ENCODE results near the gene SPRR2A. TPM values are rescaled to one million over a fixed set of nuclear protein-coding genes. Genes with fewer than 3 reads are reported as not detected.

Gene SPRR2A
- total and polyA plus RNA-seq, 2 experiments from 2014 or later, result not detected

DNA sequence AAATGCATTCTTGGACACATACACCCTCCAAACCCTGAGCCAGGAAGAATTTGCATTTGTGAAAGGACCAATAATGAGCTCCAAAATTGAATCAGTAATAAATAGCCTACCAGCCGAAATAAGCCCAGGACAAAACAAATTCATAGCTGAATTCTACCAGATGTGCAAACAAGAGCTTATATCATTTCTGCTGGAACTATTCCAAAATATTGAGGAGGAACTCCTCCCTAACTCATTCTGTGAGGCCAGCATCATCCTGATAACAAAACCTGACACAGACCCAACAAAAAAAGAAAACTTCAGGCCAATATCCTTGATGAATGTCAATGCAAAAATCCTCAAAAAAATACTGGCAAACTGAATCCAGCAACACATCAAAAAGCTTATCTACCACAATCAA is 30.3 kb upstream of the SPRR2A start:
- H3K4me3 ChIP-seq, result no peak overlapping the region
- no peak for DNase-seq (ENCODE audit: low read depth in 1 of 2, low spot score in 1 of 2)
- no peak overlapping the region for H3K27ac ChIP-seq
- no peaks in the 10 kb centered on the region for H3K27me3 ChIP-seq
- TF ChIP-seq, protein P1, sequence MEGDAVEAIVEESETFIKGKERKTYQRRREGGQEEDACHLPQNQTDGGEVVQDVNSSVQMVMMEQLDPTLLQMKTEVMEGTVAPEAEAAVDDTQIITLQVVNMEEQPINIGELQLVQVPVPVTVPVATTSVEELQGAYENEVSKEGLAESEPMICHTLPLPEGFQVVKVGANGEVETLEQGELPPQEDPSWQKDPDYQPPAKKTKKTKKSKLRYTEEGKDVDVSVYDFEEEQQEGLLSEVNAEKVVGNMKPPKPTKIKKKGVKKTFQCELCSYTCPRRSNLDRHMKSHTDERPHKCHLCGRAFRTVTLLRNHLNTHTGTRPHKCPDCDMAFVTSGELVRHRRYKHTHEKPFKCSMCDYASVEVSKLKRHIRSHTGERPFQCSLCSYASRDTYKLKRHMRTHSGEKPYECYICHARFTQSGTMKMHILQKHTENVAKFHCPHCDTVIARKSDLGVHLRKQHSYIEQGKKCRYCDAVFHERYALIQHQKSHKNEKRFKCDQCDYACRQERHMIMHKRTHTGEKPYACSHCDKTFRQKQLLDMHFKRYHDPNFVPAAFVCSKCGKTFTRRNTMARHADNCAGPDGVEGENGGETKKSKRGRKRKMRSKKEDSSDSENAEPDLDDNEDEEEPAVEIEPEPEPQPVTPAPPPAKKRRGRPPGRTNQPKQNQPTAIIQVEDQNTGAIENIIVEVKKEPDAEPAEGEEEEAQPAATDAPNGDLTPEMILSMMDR (IDR thresholded peaks at IDR 0.05; ENCODE audit: low read depth, low read length), result no peak
- H3K36me3 ChIP-seq, result no peaks in the 10 kb centered on the region
- H3K9me3 ChIP-seq (ENCODE audit: low read depth), result no peaks in the 10 kb centered on the region
- no peaks in the 10 kb centered on the region for H3K4me1 ChIP-seq (ENCODE audit: low read depth)

DNA sequence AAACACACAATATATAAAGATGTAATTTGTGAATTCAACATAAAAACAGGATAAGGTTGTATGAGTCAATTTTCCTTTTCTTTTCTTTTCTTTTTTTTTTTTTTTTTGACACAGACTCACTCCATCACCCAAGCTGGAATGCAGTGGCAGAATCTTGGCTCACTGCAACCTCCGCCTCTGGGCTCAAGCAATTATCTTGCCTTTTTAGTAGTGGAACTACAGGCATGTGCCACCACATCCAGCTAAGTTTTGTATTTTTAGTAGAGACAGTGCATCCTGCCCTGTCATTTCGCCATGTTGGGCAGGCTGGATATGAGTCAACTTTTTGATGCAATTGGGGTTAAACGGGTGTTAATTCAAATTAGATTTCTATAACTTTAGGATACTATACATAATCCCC is 24.4 kb upstream of the SPRR2A start:
- Histone ChIP-seq H3K4me1 (ENCODE audit: low read depth) (no peaks in the 10 kb centered on the region), H3K36me3 (no peaks in the 10 kb centered on the region), H3K9me3 (ENCODE audit: low read depth) (no peaks in the 10 kb centered on the region), H3K4me3 (no peak overlapping the region), H3K27me3 (no peaks in the 10 kb centered on the region), H3K27ac (no peak overlapping the region)
- TF ChIP-seq, protein P1 (IDR thresholded peaks at IDR 0.05; ENCODE audit: low read depth, low read length), result no peak
- DNase-seq (ENCODE audit: low read depth in 1 of 2, low spot score in 1 of 2), result no peak

DNA sequence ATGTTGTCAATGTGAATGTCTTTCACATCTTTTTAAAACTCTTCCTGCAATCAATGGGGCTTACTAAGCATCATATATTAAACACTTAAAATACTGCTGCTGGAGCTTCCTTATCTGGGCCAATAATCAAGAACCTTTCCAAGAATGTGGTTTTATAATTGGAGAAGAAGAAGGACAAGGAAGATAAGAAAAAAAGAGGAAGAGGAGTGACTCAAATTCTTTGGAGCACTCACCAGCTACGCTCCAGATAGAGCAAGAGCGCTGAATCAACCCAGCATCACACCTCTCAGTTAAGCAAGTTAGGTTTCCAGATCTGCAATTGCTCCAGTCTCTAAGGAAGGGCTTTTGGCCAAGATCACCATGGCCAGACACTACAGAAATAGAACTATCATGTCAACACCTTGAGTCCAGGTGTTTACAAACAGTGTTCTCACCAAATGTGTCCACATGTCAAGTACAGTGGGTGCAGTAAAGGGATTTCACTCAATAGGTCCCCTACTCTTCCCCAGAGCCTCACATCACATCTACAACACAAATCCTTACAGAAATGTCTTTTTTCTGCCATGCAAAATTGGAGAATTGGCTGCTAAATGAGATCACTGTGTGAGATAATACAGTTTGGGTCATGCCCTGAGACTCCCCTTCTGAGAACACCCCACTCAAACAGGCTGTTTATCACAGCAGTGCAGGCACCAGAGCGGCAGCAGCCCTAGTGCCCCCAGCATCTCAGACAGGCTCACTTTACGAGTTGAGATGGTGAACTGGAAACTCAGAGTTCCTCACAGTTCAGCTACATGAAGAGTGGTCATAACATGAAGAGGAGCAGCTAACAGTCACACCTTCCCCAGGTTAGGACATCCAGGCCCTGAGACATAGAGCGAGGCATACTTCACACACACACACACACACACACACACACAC is 15.8 kb upstream of the SPRR2A start:
- DNase-seq (ENCODE audit: low read depth in 1 of 2, low spot score in 1 of 2), result no peak
- Histone ChIP-seq H3K27ac (no peak overlapping the region), H3K36me3 (no peaks in the 10 kb centered on the region), H3K4me1 (ENCODE audit: low read depth) (no peaks in the 10 kb centered on the region), H3K4me3 (no peak overlapping the region), H3K27me3 (no peaks in the 10 kb centered on the region), H3K9me3 (ENCODE audit: low read depth) (no peaks in the 10 kb centered on the region)
- TF ChIP-seq, protein P1 (IDR thresholded peaks at IDR 0.05; ENCODE audit: low read depth, low read length), result no peak

DNA sequence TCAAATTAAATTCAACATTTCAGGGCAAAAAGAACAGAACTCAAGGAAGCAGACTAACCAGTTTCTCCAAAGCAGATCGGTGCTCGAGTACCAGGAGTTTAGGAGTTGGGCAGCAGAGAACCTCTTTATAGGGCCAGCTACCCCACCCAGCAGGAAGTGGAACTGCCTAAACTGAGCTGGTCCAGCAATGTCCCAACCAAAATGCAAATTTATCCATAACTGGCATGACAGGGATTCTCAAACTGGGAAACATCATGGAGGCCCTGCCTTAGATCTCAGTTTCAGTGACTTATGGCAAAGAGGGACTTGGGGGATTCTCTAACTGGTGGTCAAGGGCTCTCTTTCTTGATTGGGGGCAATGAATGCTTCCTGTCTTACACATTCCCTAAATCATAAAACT is 14.2 kb upstream of the SPRR2A start, which contains the start of gene SPRR2B:
SPRR2B (minus strand) TSS at position 101 of the 400 bp plus-strand sequence. CDS start 772 bp downstream, outside the sequence.
- Histone ChIP-seq H3K9me3 (ENCODE audit: low read depth) (no peaks in the 10 kb centered on the region), H3K36me3 (no peaks in the 10 kb centered on the region), H3K4me1 (ENCODE audit: low read depth) (no peaks in the 10 kb centered on the region), H3K27me3 (no peaks in the 10 kb centered on the region), H3K27ac (no peak within 1 kb of the TSS), H3K4me3 (no peak within 1 kb of the TSS)
- DNase-seq (ENCODE audit: low read depth in 1 of 2, low spot score in 1 of 2), result no peak
- TF ChIP-seq, protein P1 (IDR thresholded peaks at IDR 0.05; ENCODE audit: low read depth, low read length), result no peak

DNA sequence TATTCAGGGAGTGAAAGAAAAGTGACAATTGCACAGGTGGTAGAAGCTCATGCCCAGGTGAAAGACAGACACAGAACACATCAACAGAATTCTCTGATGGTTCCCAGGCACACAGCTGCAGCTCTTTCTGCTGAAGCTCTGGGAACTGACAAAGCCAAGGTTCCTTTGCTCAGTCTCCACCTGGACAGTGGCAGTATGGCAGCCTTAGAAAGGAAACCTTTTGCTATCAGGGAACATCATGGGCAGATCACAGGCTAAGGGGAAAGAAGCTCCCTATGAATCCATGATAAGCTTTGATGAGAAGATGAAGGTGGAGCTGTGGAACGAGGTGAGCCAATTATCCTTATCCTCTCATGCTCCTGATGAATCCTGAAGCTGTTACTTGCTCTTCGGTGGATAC is 12.9 kb upstream of the SPRR2A start:
- no peaks in the 10 kb centered on the region for H3K9me3 ChIP-seq (ENCODE audit: low read depth)
- H3K36me3 ChIP-seq, result no peaks in the 10 kb centered on the region
- TF ChIP-seq, protein P1 (IDR thresholded peaks at IDR 0.05; ENCODE audit: low read depth, low read length), result no peak
- no peaks in the 10 kb centered on the region for H3K4me1 ChIP-seq (ENCODE audit: low read depth)
- H3K27ac ChIP-seq, result no peak overlapping the region
- DNase-seq (ENCODE audit: low read depth in 1 of 2, low spot score in 1 of 2), result no peak
- H3K4me3 ChIP-seq, result no peak overlapping the region
- H3K27me3 ChIP-seq, result no peaks in the 10 kb centered on the region
